Measurements from ENCODE around the gene TMTC1.

DNA sequence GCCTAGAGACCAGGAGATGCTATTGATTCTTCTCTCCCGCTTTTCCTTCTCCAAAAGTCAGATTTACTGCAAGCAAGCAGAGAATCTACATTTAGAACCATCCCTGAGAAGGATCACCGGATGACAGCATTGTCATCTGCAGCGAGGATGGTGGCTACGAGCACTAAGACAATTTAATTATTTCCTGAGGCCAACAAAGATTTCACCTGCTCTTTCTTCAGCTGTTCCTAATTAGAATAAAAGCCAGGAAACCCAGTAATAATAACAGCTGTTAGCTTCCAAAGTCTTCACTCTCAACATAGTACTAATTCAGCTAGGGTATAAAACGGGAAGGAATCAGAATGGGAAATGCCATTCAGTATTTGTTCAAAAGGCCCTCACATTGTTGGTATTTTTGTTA lies 53.3 kb downstream of the TMTC1 start:
- TF ChIP-seq GATA2 (IDR thresholded peaks at IDR 0.05; ENCODE audit: low read depth, low read length) (no peak), GATA3 (IDR thresholded peaks at IDR 0.05; ENCODE audit: low read depth, low read length) (no peak)

Data from SH-SY5Y (cell line).